Measurements from ENCODE around the gene ANGEL1.

ANGEL1 gene

DNA sequence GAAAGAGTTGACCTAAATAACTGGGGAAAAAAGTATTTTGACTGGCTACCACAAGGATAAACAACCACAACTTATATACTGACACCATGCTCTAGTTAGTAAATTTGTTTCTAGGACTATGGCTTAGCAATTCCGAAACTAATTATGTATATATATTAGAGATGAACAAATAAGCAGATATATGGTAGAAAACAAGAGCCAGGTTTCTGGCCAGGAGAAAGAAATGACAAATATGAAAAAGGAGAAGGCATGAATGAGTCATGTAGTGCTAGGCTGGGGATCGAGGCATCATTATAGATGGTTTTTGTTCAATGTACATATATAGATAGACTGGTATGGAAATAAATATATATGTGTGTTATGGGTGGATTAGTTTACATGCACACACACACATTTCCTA, 8.0 kb upstream of the ANGEL1 start:
- DNase-seq (ENCODE audit: low read depth), result no peak

DNA sequence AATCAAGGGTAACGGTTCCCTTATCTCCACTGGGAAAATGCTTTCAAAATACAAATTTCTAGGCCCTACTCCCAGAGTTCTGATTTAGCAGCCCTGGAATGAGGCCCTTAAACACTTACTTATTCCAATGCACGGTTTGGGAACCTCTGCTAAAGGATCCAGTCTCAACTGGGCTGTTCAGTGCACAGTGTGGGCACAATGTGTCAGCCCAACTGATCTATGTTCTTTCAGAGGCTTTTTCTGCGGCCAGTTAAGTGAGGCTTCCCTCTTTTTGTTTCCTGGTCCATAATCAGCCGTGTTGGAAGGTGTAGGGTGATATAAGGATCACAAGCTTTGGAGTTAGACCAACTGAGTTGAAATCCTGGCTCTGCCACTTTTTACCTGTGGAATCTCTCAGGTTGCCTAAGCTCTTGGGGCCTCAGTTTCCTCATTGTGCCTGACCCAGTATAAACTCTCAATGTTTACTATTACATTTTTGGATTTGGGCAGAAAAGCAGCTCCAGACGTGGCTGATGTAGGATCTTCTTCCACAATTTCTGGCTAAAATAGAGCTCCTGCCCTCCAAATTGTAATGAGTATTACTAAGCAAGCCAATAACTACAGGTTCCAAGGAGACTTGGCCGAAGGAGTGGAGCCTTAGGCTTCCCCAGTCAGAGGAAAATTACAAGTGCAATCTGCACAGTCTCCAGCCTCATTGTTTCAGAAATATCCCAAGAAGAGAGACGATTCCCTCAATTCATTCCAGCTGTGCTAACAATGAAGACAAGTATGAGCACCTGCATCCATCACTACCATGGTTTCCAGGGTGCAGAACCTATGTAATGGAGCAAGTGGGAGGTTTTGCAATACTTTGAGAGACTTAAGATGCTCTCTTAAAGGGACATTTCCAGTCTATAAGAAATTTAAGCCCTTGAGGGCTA, 2.3 kb upstream of the ANGEL1 start:
- DNase-seq (ENCODE audit: low read depth), result no peak

DNA sequence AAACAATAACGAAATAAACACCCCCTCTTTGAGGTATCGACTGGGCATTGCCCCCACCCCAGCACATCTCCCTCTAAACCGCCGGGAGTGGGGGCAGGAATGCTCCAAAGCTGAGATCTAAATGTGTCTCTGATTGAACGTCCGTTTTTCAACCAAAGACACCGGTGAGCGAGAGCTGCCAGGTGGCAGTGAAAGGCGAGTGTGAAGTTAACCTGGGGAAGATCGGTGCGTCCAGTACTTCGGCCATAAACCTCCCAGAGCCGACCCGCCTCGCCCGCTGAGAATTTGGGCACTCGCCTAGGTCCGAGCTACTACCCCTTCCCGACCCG, 625 bp downstream of the ANGEL1 start:
- DNase-seq (ENCODE audit: low read depth), result no peak

DNA sequence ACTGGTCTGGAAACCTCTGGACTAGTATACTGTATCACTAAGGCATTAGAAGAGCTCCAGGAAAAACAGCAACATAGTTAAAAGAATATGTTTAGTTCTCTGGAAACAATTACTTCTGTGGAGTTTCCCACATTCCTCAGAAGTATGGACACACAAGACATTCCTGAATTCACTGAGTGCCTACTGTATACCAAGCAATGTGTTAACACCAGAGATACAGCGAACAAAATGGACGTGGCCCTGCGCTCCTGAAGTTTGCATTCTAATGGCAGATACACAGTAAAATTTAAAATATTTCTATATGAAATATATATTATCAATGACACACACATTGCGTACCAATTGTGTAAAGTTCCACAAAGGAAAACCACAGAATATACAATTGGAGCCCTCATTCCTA, 1.1 kb downstream of the ANGEL1 start:
- DNase-seq (ENCODE audit: low read depth), result no peak

DNA sequence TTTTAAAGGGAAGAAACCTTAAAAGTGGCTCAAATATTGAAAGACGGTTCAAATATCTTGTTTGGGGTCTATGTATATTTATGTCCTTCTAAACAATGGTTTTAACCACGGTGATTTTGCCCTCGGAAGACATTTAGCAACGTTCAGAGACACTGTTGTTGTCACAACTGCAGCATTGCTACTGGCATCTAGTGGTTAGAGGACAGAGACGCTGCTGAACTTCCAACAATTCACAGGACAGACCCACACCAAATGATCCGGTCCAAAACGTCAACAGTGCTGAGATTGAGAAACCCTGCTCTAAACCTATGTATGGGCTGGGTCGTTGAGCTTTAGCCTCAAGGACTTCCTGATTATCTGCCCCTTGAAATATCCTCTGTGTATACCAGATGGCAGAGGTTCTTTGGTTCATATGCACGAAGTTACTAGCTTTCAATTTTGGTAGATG, 1.7 kb downstream of the ANGEL1 start:
- no peak for DNase-seq (ENCODE audit: low read depth)

DNA sequence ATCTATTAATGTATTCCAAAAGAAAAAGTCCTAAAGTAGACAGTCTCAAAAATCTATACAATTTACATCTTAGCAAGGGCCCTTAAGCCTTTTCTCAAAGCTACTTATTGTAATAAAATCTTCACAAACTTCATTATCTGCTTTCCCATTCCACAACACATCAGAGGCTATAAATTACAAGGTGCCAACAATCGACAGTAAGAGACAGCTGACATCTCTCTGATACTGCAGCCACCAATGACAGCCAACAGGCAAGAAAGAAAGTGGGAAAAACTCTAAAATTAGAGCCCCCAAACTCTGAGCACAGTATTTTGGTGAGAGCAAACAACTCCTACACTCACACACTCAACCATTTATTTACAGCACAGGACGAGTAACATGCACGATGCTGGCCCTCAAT, 2.2 kb downstream of the ANGEL1 start:
- DNase-seq (ENCODE audit: low read depth), result no peak

DNA sequence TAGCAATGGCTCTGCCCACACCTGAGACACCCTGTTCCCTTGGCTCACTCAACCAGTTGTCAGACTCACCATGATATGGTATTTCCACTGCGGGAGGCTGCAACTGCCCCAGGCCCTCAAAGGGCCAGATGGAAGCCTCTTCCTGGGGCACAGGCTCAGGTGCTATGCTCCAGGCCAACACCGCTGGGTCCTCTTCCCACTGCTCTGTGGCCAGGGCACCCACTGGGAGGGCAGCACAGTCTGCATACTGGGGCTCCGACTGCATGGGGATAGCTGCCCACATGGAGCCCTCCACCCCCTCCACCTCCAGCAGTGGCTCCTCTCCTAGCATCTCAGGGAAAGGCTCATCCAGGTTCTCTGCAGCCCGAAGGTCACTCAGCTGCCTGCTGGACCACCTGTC, 3.7 kb downstream of the ANGEL1 start:
- no peak for DNase-seq (ENCODE audit: low read depth)

DNA sequence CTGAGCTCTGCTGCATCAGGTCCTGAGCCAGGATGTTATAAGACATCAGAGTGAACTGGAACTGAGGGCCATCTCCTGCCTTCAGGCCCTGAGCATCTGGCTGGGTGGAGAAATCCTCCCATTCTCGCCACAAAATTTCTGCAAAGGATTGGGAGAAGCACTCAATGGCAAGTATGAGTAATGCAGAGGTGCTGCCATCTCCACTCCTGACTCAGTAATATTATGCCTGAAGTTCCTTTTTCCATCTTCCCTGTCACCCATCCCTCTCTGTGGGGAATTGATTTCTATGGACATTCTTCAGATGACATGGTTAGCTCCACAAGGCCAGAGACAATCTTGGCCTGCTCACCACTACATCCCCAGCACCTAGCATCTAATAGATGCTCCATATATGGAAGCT, 4.7 kb downstream of the ANGEL1 start:
- DNase-seq (ENCODE audit: low read depth), result no peak

DNA sequence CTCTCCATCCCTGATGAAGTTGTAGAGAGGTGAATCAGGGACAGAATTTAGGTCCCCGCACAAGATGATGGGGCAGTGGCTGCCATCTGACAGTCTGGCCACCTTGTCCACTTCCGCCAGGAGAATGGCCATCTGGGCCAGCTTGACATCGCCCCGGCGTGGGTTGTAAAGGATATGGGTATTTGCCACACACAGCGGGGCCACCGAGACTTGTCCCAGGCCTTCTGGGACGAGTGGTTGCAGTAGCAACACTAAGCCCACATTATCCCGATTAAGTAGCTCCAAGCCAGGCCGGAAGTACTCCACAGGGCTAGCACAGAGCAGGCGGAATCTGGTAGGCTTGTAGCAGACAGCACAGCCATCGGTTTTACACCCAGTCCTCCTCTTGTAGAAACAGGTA, 6.2 kb downstream of the ANGEL1 start:
- DNase-seq (ENCODE audit: low read depth), result no peak

DNA sequence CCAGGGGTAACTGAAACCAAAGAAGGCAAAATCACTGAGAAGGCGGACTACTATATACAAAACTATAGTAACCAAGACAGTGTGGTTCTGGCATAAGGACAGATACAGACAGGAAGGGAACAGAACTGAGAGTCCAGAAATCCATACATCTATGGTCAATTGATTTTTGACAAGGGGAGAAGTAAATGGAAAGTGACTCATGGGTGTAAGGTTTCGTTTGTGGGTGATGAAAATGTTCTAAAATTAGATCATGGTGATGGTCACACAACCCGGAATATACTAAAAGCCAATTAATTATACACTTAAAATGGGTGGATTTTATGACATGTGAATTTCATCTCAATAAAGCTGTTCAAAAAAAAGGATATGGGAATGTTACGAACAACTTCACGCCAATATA, 18.7 kb downstream of the ANGEL1 start:
- DNase-seq (ENCODE audit: low read depth), result no peak

DNA sequence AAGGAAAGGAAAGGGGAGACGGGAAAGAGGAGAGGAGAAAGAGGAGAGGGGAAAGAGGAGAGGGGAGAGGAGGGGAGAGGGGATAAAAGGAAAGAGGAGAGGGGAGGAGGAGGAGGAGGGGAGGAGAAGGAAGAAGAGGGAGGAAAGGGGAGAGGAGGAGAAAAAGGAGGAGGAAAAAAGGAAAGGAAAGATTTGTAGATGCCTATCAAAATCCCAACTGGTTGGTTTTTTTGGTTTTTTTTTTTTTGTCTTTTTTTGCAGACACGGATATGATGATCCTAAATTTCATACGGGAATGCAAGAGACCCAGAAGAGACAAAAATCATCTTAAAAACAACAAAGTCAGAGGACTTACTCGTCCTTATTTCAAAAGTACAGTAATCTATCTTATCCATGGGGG, 19.4 kb downstream of the ANGEL1 start:
- no peak for DNase-seq (ENCODE audit: low read depth)

DNA sequence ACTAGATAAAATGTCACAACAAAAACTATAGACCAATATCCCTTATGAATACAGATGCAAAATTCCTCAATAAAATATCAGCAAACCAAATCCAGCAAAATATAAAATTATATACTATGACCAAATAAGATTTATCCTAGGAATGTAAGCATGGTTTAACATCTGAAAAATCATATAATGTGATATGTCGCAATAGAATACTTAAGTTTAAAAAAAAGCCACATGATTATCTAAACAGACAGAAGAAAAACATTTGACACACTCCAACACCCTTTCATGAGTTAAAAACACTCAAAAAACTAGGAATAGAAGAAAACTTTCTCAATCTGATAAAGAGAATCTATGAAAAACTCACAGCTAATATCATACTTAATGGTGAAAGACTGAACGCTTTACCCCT, 20.3 kb downstream of the ANGEL1 start:
- no peak for DNase-seq (ENCODE audit: low read depth)

DNA sequence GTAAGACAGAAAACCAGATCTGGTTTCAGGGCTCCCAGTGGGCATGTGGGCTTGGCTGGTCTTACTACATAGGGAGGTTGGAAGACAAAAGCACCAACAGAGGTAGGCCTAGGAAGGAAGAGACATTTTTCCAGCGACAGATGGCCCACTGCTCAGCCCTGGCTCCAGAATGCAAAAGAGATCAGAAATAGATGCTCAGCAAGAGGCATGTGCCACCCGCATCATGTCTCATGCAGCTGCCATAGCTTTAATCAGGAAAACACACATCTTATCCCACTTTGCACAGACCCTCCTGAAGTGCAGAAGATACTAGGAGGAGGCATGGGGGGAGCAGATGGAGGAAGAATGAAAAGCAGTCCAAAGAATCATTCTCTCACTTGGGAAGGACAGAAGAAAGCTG, 26.1 kb downstream of the ANGEL1 start:
- DNase-seq (ENCODE audit: low read depth), result no peak

DNA sequence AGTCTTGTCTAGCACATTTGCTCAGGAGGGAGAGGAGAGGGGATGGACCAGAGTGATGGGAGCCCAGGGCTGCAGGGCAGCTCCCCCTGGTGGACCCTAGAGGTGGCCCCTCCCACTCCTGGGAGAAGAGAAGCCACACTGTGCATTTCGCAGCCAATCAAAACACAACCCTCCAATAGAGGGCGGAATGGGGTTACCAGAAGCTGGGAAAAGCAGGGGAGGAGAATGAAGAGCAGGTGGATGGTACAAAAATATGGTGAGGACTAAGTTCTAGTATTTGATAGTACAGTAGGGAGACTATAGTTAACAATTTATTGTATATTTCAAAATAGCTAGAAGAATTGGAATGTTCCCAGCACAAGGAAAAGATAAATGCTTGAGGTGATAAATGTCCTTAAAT, 27.8 kb downstream of the ANGEL1 start:
- peak; percentile 72 for DNase-seq (ENCODE audit: low read depth)

DNA sequence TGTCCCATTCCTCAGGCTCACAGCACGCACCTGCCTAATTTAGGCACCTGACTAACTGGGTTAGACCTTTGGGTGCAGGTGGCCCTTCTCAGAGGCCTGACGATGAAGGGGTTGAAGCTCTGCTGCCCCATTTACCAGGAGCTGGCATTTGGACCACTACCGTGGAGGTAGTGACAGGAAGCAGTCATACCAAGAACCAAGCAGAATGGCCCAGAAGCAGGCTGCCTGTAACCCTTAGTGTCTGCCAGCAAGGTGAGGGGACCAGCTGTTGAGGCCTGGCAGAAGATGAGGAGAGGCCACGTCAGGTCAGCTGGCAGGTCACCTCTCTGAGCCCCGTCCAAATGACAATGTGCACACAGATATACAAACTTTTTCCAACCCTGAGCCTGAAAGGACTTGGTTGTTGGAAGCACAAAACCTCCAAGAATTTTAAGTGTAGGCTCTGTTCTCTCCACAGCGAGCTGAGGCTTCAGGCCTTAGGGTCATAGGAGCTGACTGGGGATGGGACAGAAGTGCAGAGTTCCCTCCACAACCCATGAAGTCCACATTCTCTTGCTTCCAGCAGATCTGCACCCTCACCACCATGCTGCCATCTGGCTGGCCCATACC, 28.3 kb downstream of the ANGEL1 start:
- no peak for DNase-seq (ENCODE audit: low read depth)

DNA sequence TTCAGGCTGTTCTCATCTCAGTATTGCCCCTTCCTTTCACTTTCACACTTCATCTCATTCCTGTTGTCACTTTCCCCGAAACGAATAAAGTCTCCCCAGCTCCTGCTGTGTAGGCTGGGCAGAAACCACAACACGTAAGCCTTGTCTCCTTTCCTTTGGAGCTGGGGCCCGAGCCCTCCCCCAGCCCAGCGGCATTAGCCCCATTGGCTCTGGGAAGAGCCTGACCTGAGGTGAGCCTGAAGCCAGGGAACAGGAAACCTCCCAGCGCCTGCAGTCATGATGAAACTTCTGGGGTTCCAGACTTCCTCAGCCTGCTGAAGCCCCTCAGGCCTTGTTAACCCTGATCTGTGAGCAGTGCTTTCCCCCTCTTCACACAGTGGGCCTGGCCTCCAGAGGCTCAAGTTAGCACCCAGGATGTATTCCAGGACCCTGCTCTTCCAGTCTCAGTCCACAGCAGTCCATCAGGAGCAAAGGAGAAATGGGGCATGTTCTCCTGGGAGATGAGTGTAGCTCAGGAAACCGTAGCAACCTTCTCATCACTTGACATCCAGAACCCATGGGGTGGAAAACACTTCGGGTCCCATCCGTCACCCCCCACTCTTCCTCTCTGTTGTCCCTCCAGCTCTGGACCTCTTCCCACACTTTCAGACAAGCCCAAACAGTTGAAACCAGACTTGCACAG, 29.7 kb downstream of the ANGEL1 start:
- no peak for DNase-seq (ENCODE audit: low read depth)

DNA sequence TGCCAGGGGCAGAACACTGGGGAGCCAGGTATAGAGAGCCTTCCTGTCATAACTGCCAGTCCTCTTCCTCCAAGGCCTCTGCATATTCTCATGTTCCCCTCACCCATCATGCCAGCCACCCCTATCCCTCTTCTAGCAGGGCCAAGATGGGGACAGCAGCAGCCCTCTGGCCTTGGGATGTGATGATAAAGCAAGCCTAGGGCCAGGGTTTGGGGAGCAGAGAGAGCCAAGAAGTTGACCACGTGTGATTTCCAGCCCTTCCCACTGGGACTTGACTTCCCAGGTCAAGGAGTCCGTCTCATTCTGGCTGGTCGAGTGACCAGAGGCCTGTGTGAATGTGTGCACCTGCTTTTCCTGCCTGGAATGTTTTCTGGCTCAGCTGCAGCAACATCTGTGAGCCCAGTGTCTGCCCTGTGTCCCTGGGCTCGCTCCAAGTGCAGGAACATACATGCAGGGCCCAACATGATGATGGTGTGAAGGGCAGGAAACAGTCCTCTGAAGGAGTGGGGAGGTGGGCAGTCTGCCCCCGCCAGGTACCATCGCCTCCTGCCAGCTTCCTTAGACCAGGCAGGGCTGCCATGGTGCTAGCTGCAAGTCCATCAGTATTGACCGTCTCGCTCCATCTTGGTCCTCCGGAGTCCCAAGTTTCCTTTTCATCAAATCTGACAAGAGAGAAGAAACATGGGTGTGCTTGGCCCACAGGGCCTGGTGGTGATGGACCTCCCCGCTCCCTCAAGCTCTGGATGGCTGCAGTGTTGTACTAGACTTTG, 30.4 kb downstream of the ANGEL1 start:
- no peak for DNase-seq (ENCODE audit: low read depth)

DNA sequence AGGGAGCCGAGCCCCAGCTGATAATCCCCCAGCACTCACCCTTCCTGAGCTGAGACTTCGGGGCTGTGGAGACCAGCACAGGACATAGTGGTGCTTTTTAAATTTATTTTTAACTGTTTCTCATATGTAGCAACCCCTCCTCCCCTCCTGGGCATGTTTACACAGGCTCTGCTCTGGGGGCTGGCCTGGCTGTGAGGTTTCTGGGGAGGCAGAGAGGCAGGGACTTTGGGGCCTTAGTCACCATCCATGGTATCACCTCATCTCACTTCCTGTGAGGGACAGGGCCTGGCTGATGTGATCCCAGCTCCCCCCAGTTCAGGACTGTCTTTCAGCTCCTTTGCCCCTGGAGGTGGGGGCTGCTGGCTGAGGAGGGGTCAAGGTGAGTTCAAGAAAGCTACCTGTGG, 31.0 kb downstream of the ANGEL1 start:
- DNase-seq (ENCODE audit: low read depth), result no peak

DNA sequence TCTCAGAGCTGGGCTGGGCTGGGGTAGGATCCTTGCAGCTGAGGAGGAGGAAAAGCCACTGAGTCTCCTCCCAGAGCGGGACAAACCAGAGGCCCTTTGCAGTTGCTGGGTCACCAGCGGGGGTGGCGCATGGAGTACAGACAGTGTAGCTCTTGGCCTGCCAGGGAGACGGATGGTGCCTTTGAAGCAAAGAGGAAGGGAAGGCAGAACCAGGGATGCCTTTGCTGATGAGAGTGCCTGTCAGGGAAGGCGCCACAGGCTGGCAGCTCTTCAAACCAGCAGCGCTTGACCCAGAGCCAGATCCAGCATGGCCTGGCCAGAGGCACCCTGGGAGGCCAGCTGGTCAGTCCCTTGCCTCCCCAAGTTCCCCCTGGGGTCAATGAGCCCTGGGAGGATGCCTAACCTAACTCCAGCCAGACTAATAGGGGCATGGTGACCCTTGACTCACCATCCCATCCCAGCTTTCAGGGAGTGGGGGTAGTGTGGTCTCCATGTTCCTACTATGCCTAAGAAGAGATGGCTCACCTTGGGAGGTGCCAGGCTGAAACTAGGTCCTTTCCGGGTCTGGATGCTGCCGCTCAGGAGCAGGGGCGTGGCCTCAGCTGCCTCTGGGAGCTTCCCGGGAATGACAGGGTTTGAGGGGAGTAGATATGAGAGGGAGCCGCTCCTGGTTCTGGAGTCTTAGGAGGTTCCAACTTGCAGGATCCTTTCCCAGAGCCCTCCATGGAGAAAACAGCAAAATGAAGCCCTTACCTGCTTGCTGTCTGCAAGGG, 31.6 kb downstream of the ANGEL1 start:
- no peak for DNase-seq (ENCODE audit: low read depth)

DNA sequence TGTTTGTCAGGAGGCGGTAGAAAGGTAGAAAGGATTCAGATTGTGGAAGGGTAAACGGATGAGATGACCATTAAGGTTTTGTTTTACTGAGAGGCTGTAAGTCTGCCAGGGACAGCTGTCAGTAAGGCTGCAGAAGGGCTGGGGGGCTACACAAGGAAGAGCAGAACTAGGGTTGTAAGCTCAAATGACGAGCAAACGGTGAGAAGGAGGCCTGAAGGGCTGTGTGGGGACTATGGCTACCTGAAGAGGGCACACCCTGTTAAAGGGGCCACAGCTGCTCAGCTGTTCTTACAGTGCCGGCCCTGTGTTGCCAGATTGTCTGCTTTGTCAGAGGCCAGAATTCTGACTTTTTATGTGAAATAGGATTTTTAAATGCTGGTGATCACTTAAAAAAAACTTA, 32.3 kb downstream of the ANGEL1 start:
- no peak for DNase-seq (ENCODE audit: low read depth)

DNA sequence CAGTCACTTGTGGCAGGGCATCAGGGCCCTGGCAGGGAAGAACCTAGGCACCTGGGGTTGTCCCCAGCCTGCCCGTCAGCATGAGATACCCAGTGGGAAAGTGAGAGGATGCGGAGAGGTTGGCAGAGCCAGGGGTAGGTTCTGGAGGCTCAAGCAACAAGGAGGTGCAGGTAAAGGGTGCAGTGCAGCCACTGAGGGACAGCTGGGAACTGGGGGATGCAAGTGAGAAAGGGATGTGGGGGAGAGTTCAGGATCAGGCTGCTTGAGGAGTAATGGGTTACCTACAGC, 32.7 kb downstream of the ANGEL1 start:
- DNase-seq (ENCODE audit: low read depth), result no peak

Data from CMK (cell line).